ENCODE data around the gene C9orf50.

C9orf50 gene

GRCh38 chr9:129641750-129642585, 21.1 kb upstream of the C9orf50 start, which contains the start of gene ASB6 (continued):
- TF ChIP-seq ZBTB26 (tag by site-specific recombination; optimal IDR thresholded peaks at IDR 0.05), result peak; percentile 91
- peak; percentile 91 for TF ChIP-seq SP3 (tag by site-specific recombination; IDR thresholded peaks at IDR 0.05)
- TF ChIP-seq ZNF707 (tag by site-specific recombination; IDR thresholded peaks at IDR 0.05), result no peak
- no peak for TF ChIP-seq ZNF311 (tag by site-specific recombination; IDR thresholded peaks at IDR 0.05; ENCODE audit: borderline replicate concordance)
- no peak for TF ChIP-seq ZNF791 (tag by site-specific recombination; IDR thresholded peaks at IDR 0.05)
- no peak for TF ChIP-seq ZNF19 (tag by site-specific recombination; IDR thresholded peaks at IDR 0.05; ENCODE audit: low read depth)
- no peak for TF ChIP-seq ZNF426 (tag by site-specific recombination; IDR thresholded peaks at IDR 0.05)
- no peak for TF ChIP-seq ZNF555 (tag by site-specific recombination; conservative IDR thresholded peaks at IDR 0.05)
- no peak for TF ChIP-seq ZNF514 (tag by site-specific recombination; IDR thresholded peaks at IDR 0.05)
- TF ChIP-seq HOXC10 (CRISPR knock-in tag; IDR thresholded peaks at IDR 0.05), result no peak
- no peak for TF ChIP-seq ZNF785 (tag by site-specific recombination; IDR thresholded peaks at IDR 0.05)
- no peak for TF ChIP-seq ZNF174 (tag by site-specific recombination; IDR thresholded peaks at IDR 0.05)
- no peak for TF ChIP-seq ZNF768 (tag by site-specific recombination; IDR thresholded peaks at IDR 0.05)
- peak; percentile 93 for TF ChIP-seq KLF9 (tag by site-specific recombination; IDR thresholded peaks at IDR 0.05; ENCODE audit: low read depth)
- 0 out of 2 replicates have a peak, but pooled peaks have one; percentile 54 for TF ChIP-seq ZBTB6 (tag by site-specific recombination; IDR thresholded peaks at IDR 0.05)
- TF ChIP-seq ZNF510 (tag by site-specific recombination; IDR thresholded peaks at IDR 0.05; ENCODE audit: insufficient replicate concordance), result no peak
- TF ChIP-seq PBX3 (CRISPR knock-in tag; IDR thresholded peaks at IDR 0.05), result peak; percentile 76; the same call in 1 of the 2 replicates
- TF ChIP-seq ZNF169 (tag by site-specific recombination; IDR thresholded peaks at IDR 0.05), result no peak
- peak; percentile 90; the same call in 1 of the 2 replicates for TF ChIP-seq ZNF391 (tag by site-specific recombination; IDR thresholded peaks at IDR 0.05; ENCODE audit: borderline replicate concordance, low read depth)
- no peak for TF ChIP-seq ZNF704 (tag by site-specific recombination; IDR thresholded peaks at IDR 0.05)
- no peak for TF ChIP-seq ZNF777 (tag by site-specific recombination; IDR thresholded peaks at IDR 0.05; ENCODE audit: borderline replicate concordance)
- no peak for TF ChIP-seq GFI1B (tag by site-specific recombination; IDR thresholded peaks at IDR 0.05)
- TF ChIP-seq ZNF580 (tag by site-specific recombination; IDR thresholded peaks at IDR 0.05), result peak; percentile 75; the same call in 1 of the 2 replicates
- TF ChIP-seq ZNF157 (tag by site-specific recombination; IDR thresholded peaks at IDR 0.05), result no peak
- TF ChIP-seq ZNF623 (tag by site-specific recombination; IDR thresholded peaks at IDR 0.05), result no peak
- peak; percentile 91 for TF ChIP-seq ZNF629 (tag by site-specific recombination; IDR thresholded peaks at IDR 0.05)
- TF ChIP-seq ZNF529 (tag by site-specific recombination; IDR thresholded peaks at IDR 0.05; ENCODE audit: insufficient replicate concordance), result no peak
- TF ChIP-seq ZNF266 (tag by site-specific recombination; IDR thresholded peaks at IDR 0.05; ENCODE audit: low read depth), result no peak
- no peak for TF ChIP-seq ZNF350 (tag by site-specific recombination; IDR thresholded peaks at IDR 0.05)
- no peak for TF ChIP-seq ZNF362 (tag by site-specific recombination; IDR thresholded peaks at IDR 0.05)
- no peak for TF ChIP-seq ZNF664 (tag by site-specific recombination; IDR thresholded peaks at IDR 0.05)
- TF ChIP-seq IKZF3 (tag by site-specific recombination; IDR thresholded peaks at IDR 0.05), result peak; percentile 65
